HG02885 (cell line): ENCODE results near the gene CPEB1.
A peak's percentile ranks its signal among the peaks of the same experiment; 100 is the strongest.

Experiments used
- ATAC-seq: cut with Tn5 transposase; IDR thresholded peaks from one replicate; pipeline ENCODE4 v1.9.1; 2021; ENCODE audit warnings: mild to moderate bottlenecking; ENCODE audit not compliant: unreplicated experiment, poor library complexity

CPEB1 gene

DNA sequence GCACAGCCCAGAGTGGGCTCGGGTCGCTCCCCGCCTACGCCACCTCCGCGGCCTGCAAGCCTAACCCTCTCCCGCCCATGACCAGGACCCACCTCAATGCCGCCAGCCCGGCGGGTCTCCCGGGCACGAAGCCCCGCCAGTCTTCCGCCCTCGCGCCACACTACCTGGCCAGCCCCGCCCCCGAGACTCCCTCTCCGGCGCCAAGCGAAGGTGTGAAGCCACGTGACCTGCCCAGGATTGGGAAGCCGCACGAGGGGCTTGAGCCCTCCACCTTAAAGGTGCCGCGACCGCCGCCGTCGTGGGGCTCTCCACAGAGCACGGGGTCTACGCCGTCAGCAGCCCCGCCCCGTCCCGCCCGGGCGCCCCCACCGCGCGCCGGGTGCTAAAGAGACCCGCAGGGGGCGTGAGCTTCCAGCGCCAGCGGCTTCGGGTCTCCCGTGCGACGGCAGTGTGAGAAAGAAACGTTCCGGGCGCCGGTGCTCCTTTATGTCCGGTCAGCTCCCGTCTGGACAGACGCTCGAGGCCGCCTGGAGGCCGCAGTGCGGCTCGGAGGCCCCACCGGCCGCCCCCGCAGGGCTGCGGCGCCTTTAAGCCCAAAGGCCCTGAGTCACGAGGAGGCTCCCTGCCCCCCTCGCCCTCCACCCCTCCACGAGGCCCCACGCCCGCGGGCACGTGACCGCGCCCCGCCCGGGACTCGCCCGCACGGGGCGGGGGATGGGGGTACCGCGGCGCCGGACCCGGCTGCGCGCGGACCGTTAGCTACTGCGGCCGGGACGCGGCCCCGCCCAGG lies at the start of gene CPEB1:
Gene CPEB1 (minus strand): TSS at position 319 of the 790 bp plus-strand sequence. CDS start 18,904 bp downstream, outside the sequence.
- ATAC-seq, result peak; percentile 54

DNA sequence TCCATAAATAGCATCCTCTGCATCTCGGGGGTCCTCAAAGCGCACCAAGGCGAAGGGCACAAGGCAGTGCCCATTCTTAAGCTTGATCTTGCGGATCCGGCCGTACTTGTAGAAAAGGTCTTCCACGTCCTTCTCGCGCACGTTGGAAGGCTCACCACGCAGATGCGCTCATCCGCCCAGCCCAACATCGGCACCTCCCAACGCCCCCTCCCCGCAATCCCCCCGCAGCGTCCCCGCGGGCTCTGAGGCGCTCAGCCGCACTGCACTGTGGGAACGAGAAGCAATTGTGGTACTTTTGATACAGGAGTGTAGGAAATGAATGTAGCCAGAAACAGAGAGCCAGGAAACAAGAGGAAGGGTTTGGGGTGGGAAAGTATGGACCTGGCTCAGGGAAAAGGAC lies 45.0 kb upstream of the CPEB1 start:
- ATAC-seq, result no peak

GRCh38 chr15:82689147-82689546 lies 42.0 kb upstream of the CPEB1 start:
- no peak for ATAC-seq

DNA sequence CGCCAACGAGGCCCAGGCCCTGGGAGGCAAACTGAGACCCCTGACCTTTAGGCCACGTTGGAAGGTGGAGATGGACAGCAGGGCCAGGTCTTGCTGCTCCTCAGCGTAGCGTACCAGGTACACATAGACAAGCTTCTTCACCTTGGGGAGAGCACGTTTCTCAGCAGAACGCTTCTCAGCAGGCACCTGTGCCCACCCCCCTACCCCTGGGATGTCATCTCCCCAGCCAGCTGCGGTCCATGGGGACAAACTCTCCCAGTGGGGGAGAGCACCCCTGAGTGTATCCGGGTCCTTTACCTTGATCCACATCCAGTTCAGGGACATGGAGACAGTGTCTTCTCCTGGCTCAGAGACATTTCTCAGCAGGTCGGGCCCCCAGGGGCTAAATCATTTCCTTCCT lies 41.5 kb upstream of the CPEB1 start:
- no peak for ATAC-seq

GRCh38 chr15:82681371-82681770 lies 34.2 kb upstream of the CPEB1 start:
- ATAC-seq, result no peak

DNA sequence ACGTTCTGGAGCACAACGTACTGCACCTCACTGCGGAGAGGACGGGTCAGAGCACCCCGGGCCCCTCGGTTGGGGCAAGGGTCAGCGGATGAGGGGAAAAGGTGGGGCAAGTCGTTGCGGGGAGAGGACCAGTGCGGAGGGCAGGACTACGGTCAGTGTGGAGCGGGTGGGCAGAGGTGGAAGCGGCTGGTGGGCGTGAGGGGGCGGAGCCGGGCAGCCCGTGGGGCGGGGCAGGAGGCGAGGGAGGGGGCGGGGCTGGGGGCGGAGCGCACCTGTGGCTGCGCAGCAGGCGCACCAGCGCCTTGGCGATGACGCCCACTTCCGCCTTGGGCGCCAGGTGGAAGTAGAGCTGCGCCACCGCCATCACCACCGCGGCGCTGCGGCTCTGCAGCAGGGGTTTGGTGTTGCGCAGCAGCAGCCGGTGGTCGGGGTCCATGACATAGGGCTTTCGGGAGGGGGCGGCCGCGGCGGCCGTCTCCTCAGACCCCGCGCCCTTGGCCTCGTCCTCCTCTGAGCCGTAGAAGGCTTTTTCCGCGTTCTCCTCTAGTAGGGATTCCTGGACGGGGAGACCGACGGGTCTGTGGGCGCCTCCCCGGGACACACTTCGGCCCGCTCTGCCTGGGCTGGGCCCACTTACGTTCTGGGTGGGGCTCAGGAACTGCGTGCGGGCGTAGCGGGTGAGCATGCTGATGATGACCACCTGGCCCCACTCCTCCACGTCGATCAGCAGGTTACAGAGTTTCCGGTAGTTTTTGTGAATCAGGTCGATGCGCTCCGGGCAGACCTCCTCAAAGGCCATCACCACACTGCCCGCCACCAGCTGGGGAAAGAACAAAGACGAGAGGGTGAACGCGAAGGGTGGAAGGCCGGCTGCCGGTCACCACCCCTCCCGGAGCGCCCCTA lies 33.3 kb upstream of the CPEB1 start:
- ATAC-seq, result peak; percentile 76

DNA sequence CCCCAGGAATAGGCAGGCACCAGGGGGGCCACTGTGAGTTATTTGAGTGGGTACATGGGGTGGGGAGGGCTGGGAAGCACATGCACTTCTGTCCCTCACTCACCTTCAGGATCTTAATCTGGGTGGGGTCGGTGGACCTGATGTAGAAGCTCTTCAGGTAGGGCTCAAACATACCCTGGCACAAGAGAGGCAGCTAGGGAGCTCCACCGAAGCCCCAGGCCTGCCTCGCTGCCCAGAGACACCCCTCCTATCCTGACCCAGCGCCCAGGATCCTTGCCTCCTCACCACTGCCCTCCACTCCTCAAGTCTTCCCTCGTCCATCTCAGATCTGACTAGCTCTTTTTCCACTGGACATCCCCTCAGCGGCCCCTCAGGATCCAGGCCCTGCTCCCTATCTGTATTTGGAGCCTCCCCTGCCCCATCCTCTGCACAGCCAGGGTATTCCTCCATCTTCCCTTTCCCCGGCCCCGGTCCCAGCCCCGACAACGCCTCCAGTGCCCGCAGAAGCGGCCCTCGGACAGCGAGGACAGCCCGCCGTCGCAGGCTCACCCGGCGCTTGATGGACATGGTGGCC lies 32.5 kb upstream of the CPEB1 start:
- no peak for ATAC-seq

- ATAC-seq, result no peak
Observed at GRCh38 chr15:82677720-82678323, 30.7 kb upstream of the CPEB1 start.

GRCh38 chr15:82674873-82675272 lies 27.7 kb upstream of the CPEB1 start:
- ATAC-seq, result no peak

DNA sequence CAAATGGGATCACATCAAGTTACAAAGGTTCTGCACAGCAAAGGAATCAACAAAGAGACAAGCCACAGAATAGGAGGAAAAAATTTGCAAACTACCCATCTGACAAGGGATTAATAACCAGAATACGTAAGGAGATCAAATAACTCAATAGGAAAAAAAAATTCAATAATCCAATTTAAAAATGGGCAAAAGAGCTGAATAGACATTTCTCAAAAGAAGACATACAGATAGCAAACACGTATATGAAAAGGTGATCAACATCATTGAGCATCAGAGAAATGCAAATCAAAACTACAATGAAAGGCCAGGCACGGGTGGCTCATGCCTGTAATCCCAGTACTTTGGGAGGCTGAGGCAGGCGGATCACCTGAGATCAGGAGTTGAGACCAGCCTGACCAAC lies 23.5 kb upstream of the CPEB1 start:
- no peak for ATAC-seq

DNA sequence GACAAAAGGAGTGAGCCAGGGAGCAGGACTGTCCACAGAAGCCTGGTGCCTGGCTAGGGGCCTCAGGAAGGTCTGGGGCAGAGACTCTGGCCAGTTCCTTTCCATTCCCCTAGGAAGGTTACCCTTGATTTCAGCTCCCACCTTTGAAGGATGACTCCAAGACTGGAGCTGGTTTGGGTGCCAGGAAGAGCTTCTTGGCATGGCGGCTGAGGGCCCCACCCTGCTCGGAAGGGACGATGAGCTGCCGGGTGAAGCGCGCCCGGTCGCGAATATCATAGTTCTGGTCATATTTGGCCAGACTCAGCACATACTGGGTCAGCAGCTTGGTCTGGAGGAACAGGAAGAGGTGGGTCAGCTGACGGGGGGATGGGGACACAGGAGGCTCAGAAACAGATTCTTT lies 19.4 kb upstream of the CPEB1 start:
- ATAC-seq, result no peak

DNA sequence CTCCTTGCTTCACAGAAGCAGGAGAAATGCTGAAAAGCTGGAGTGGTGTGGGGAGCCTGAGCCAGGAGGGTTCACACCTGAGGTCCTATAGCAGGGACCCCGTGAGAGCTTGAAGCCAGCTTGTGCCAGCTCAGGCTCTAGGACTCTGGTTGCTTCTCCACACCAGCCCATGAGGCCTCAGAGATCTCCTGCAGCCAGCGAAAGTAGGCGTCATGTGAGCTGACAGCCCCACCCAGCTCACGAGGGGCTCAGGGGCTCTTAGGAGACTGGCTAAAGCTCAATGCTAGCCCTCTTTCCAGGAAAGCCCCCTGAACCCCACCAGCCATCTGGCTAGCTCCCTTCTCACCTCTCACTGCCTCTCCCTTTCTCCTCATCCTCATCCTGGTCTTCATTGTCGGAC lies 16.9 kb upstream of the CPEB1 start:
- no peak for ATAC-seq

GRCh38 chr15:82663186-82663600 lies 16.0 kb upstream of the CPEB1 start:
- ATAC-seq, result no peak

DNA sequence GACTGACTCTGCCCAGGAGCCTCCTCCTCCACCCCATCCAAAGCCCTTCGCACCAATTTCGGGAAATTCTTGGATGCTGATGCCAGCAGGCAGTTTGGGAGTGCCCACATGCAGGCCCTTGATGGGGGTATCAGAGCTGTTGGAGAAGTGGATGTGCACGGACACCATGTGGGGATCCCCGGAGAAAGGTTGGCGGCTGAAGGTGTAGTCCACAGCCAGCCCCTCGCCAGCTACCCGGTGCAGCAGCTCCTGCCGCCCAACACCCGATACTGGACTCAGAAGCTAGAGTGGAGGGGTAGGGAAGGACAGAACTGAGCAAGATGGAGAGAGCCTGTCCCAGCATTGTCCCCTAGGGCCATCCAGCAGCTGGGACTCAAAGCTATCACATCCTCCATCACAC lies 15.5 kb upstream of the CPEB1 start:
- no peak for ATAC-seq

DNA sequence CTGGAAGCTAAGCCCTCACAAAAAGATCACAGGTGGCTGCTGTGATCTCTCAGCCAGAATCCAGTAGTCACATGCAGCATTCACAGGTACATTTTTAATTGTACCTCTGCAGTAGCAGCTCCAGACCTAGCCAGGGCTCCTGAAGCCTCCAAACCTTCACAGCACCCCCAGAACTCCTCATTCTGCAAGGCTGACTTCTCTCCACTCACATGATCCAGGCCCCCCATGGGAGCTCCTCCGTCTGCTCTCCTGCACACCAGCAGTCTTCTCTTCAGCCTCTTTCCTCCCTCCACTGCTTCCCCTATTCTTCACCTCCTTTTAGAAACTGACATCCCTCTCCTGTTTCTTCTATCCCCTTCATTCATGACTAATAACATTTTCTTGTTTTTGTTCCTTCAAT lies 13.2 kb upstream of the CPEB1 start:
- no peak for ATAC-seq

GRCh38 chr15:82656641-82657266 lies 9.6 kb upstream of the CPEB1 start:
- ATAC-seq, result no peak

GRCh38 chr15:82655606-82656005 lies 8.4 kb upstream of the CPEB1 start:
- ATAC-seq, result no peak

DNA sequence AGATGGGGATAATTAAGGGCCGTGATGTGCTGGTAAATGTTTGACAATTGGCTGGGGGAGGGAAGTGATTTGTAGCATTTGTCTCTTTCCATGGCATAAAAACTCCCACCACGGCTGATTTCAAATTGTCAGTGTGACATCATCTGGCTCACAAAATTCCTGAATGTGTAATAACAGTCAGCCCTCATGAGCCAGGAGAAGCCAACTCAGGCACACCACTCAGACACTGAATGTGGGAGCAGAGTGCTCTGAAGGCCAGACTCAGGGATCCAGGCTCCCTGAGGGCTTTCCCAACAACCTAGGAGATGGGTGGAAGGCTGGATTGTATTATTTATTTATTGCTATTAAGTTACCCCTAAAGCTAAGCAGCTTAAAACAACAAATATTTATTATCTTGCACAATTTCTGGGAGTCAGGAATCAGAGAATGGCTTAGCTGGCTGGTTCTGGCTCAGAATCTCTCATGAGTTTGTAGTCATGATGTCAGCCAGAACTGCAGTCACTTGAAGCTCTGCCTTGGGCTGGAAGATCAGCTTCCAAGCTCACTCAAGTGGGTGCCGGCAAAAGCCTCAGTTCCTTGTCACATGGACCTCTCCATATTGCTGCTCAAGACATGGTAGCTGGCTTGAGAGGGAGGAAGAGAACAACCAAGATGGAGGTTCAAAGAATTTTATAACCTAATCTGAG lies 6.5 kb upstream of the CPEB1 start:
- no peak for ATAC-seq

DNA sequence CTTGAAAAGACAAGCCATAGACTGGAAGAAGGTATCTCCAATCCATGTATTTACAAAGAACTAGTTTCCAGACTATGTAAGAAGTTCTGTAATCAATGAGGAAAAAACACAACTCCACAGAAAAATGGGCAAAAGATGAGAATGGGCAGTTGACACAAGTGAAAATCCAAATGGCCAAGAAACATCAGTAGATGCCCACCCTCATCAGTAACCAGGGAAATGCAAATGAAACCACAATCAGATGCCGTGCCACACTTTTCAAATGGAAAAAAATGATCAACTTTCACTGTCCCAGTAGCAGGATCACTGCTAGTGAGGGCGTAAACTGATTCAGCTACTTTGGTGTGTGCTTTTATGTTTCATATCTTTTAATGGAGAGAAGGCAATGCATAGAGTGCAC lies 4.5 kb upstream of the CPEB1 start:
- no peak for ATAC-seq
